SK-N-DZ (cell line): ENCODE results near the gene HSPA12A.
A peak's percentile ranks its signal among the peaks of the same experiment; 100 is the strongest.

ENCODE experiments used
- DNase-seq: peaks from one replicate; pipeline ENCODE4 v3.0.0-alpha.2; 2015; ENCODE audit warnings: low spot score

HSPA12A gene

DNA sequence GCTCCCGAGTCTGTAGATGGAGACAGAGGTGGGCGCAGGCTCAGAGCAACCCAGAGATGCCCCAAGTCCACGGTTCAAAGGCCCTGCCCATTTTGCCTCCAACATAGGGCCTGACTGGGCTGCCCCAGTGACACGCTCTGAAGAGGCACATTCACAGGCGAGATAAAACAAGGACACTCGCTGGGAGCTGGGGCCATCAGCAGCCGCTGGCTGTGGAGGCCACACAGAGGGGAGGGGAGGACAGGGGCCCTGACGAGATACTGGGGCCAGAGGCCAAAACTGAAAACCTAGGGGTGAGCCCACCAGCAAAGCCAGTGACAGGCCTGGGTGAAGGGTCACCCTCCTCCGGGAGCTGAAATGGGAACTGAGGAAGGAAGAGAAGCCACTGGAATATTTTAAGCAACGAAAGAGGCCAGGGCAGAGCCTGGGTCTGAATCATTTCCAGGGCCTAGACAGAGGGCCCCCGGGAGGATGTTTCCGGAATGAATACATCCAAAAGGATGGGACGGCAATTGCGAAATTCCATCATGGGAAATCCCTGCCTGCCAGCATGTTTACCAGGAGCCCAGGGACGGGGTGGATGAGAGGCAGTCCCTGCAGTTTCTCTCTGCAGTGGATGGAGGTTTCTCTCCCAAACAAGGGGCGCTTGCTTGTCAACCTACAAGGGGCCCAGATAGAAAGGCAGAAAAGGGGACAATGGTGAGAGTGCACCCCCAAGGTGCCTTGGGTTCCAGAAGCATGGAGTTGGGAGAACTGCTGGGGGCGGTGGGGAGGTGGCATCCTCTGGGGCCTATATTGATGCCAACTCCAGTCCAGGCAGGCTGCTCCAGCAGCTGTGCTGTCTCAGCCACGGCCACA, 29.0 kb upstream of the HSPA12A start:
- no peak for DNase-seq

DNA sequence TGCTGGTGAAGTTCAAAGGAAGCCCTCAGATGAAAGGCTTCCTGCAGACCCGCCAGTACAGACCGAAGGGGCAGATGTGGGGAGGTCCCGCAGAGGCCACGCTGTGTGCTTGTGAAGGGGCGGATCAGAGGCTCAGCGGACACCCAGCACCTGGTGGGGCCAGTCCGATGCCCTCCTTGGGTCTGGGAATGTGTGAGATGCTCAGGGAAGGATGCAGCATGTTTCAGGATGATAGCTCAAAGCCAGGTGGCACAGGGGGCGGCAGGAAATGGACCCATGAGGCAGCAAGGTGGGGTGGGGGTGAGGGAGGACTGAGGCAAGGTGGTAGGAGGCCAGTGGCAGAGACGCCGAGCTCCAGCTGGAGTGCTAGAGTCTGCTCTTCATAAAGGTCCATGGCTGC, 27.9 kb upstream of the HSPA12A start:
- no peak for DNase-seq

GRCh38 chr10:116769791-116770190, 27.4 kb upstream of the HSPA12A start:
- no peak for DNase-seq

- DNase-seq = no peak
Observed at GRCh38 chr10:116769368-116769767, 27.0 kb upstream of the HSPA12A start.

- DNase-seq = no peak
Observed at GRCh38 chr10:116768786-116769185, 26.4 kb upstream of the HSPA12A start.

DNA sequence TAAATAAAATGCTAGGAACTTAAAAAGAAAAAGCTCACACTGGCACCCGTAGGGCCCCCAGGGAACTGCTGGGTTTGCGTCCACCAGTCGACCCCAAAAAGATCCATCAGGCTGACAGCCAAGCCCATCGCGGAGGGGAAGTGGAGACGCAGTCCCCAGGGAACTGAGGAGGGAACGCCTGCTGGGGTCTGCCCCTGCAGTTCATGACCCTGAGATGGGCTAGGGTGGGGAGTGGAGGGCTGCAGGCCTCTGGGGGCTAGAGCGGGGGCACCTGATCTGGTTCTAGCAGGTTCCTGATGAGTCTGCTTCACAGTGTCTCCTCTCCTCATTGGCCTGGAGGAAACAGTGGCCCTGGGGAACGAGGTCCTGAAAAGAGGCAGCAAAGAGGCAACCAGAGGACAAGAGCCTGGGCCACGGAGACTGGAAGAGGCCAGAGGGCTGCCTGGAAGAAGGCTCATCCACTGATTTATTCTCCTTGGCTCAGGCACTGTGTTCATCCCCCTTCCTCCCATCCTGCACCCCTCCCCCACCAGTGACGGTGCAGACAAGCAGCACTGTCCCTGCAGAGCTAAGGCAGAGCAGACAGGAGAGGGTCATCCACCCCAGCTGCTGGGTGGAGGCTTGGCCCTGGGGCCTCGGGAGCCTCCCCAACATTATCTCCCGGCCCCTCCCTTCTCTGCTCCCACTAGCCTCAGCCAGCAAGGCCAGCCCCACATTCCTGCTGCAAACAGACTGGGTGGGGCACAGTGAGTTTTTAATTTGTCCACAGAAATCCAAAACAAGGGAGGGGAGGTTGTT, 24.7 kb upstream of the HSPA12A start:
- peak; percentile 46 for DNase-seq

GRCh38 chr10:116766241-116766827, 24.0 kb upstream of the HSPA12A start:
- no peak for DNase-seq

DNA sequence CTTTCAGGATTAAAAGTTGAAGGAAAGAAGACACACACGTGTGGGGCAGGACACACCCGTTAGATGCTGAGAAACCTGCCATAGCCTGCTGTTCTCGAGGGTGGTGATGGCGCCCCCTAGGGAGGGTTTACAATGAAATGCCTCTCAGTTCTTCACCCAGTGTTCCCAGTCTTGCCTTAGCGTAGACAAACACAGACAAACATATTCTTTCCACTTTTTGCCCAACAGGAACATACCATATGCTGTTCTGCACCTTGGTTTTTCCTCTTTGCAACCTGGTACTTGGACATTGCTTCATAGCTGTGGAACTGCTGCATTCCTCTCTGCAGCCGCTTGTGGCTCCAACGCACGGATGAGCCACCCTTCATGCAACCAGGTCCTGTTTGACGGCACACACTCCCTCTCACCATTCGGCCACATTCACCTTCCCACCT, 23.3 kb upstream of the HSPA12A start:
- no peak for DNase-seq

GRCh38 chr10:116764979-116765378, 22.6 kb upstream of the HSPA12A start:
- DNase-seq = no peak

- no peak for DNase-seq
Observed at GRCh38 chr10:116763440-116763839, 21.1 kb upstream of the HSPA12A start.

GRCh38 chr10:116761883-116762282, 19.5 kb upstream of the HSPA12A start:
- DNase-seq = no peak

- DNase-seq = no peak
Observed at GRCh38 chr10:116760919-116761318, 18.6 kb upstream of the HSPA12A start.

DNA sequence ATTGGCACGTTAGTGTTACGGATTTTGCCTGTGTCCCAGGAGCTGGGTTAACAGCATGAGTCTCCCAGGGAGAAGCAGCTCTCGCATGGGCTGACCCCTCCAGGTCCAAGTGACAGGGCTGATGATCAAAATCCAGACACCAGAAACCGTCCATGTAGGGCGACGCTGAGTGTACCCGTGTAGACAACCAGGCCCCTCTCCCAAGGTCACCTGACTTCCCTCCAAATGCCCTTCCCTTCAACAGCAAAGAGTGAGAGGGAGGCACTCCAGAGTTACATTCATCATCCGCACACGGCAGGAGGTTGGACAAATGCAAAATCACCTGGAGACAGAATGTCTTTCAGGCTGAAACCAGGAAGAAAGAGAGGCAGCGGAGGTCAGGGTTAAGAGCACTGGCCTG, 14.9 kb upstream of the HSPA12A start:
- DNase-seq = no peak

GRCh38 chr10:116756277-116756676, 13.9 kb upstream of the HSPA12A start:
- DNase-seq = no peak

- DNase-seq = no peak
Observed at GRCh38 chr10:116753759-116754158, 11.4 kb upstream of the HSPA12A start.

GRCh38 chr10:116752969-116753665, 10.8 kb upstream of the HSPA12A start:
- no peak for DNase-seq

- DNase-seq = no peak
Observed at GRCh38 chr10:116752563-116752962, 10.2 kb upstream of the HSPA12A start.

- no peak for DNase-seq
Observed at GRCh38 chr10:116748471-116748870, 6.1 kb upstream of the HSPA12A start.

DNA sequence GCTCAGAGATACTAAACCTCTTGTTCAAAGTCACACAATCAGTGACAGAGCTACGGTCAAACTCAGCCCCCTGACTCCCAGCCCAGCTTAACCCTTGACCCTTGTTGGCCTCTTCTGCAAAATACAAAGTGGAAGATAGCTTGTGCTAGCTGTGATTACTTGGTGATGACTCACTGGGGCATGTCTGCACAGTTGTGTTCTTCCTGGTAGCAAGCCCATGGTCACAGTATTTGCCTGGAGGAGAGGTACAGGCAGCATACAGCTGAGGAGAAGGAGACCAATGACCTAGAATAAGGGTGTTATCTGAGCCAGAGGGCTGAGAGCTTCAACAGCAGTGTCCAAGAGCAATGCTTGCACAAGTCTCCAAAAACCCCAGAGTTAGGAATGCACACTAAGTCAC, 5.7 kb upstream of the HSPA12A start:
- no peak for DNase-seq

DNA sequence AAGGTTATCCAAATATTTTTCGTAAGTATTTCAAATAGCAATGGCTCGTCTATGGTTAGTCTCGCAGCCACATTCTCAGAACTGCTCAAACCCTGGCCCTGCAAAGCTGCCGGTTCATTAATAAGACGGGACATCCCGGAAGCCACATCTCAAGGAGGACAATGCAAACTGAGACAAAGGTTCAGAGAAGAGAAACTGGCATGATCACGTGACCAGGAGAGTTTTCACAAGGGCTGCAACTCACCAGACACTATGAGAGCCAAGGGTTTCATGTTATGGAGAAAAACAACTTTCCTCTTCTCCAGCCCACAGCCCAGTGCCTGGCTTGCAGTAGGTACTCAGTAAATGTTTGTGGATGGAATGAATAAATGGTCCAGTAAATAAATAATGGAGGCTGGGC, 5.0 kb upstream of the HSPA12A start:
- DNase-seq = no peak

GRCh38 chr10:116744885-116745284, 2.5 kb upstream of the HSPA12A start:
- DNase-seq = no peak
